Parathyroid adenoma (tissue), 2 donors: ENCODE measurements around the gene EXOC6.
"Not testable (repeated sequence)": the region's sequence is repeated elsewhere in the genome, so short reads cannot be mapped to it uniquely, and the experiment has no call there.

Source experiments
- H2AFZ ChIP-seq: fragments of 300-600 bp; sonication (generic); one replicate; pipeline ENCODE4 v1.7.0; 2017; ENCODE audit warnings: antibody characterized with exemption, mild to moderate bottlenecking
- H3K27ac ChIP-seq: fragments of 300-600 bp; sonication (generic); one replicate; pipeline ENCODE4 v1.7.0; 2017
- H3K27me3 ChIP-seq: fragments of 300-600 bp; sonication (generic); one replicate; pipeline ENCODE4 v1.7.0; 2017; ENCODE audit warnings: low read length; ENCODE audit not compliant: control insufficient read depth, insufficient read depth
- H3K36me3 ChIP-seq: fragments of 300-600 bp; sonication (generic); one replicate; pipeline ENCODE4 v1.7.0; 2017; ENCODE audit warnings: low read length; ENCODE audit not compliant: control insufficient read depth, insufficient read depth
- H3K4me1 ChIP-seq: fragments of 300-600 bp; sonication (generic); one replicate; pipeline ENCODE4 v1.7.0; 2017; ENCODE audit warnings: control low read depth
- H3K4me2 ChIP-seq: fragments of 300-600 bp; sonication (generic); one replicate; pipeline ENCODE4 v1.7.0; 2017; ENCODE audit warnings: low read length
- H3K4me3 ChIP-seq: fragments of 300-600 bp; sonication (generic); one replicate; pipeline ENCODE4 v1.7.0; 2017; ENCODE audit warnings: low read depth, low read length
- H3K79me2 ChIP-seq: fragments of 300-600 bp; sonication (generic); one replicate; pipeline ENCODE4 v1.7.0; 2017; ENCODE audit warnings: control low read depth
- H3K9ac ChIP-seq: fragments of 300-600 bp; sonication (generic); one replicate; pipeline ENCODE4 v1.7.0; 2017; ENCODE audit warnings: mild to moderate bottlenecking
- H3K9me3 ChIP-seq: fragments of 300-600 bp; sonication (generic); one replicate; pipeline ENCODE4 v1.7.0; 2017; ENCODE audit warnings: low read length; ENCODE audit not compliant: control insufficient read depth
- CTCF ChIP-seq: fragments of 300-600 bp; sonication (generic); IDR thresholded peaks from one replicate; pipeline ENCODE4 v1.7.0; 2017; ENCODE audit warnings: antibody characterized with exemption, mild to moderate bottlenecking
- donor health status: primary hyperparathyroidism.

Gene EXOC6

GRCh38 chr10:92907280-92907679 is 59.0 kb downstream of the EXOC6 start:
- Histone ChIP-seq H3K36me3 (no peaks in the 10 kb centered on the region), H3K27ac (no peak overlapping the region), H3K27me3 (no peaks in the 10 kb centered on the region), H3K79me2 (no peaks in the 10 kb centered on the region), H3K4me2 (no peak overlapping the region), H3K9me3 (no peaks in the 10 kb centered on the region), H3K4me1 (no peaks in the 10 kb centered on the region), H3K4me3 (no peak overlapping the region), H2AFZ (no peak overlapping the region), H3K9ac (no peak overlapping the region)
- TF ChIP-seq CTCF: no peak

- not testable (repeated sequence) for H2AFZ ChIP-seq, H3K4me2 ChIP-seq, H3K27me3 ChIP-seq, H3K79me2 ChIP-seq, H3K9me3 ChIP-seq, H3K27ac ChIP-seq, H3K4me1 ChIP-seq, H3K4me3 ChIP-seq, H3K9ac ChIP-seq, H3K36me3 ChIP-seq
Measured at GRCh38 chr10:92912631-92913030, 64.3 kb downstream of the EXOC6 start.

- no peaks in the 10 kb centered on the region for H3K27me3 ChIP-seq
- H2AFZ ChIP-seq: no peak overlapping the region
- no peaks in the 10 kb centered on the region for H3K4me1 ChIP-seq
- H3K9ac ChIP-seq: no peak overlapping the region
- H3K27ac ChIP-seq: no peak overlapping the region
- no peaks in the 10 kb centered on the region for H3K36me3 ChIP-seq
- H3K79me2 ChIP-seq: no peaks in the 10 kb centered on the region
- TF ChIP-seq CTCF: no peak
- no peaks in the 10 kb centered on the region for H3K9me3 ChIP-seq
- no peak overlapping the region for H3K4me2 ChIP-seq
- H3K4me3 ChIP-seq: no peak overlapping the region
Measured at GRCh38 chr10:92913973-92914372, 65.7 kb downstream of the EXOC6 start.

- Histone ChIP-seq H3K27me3 (no peaks in the 10 kb centered on the region), H3K79me2 (no peaks in the 10 kb centered on the region), H2AFZ (no peak overlapping the region), H3K27ac (no peak overlapping the region), H3K4me1 (no peaks in the 10 kb centered on the region), H3K4me2 (no peak overlapping the region), H3K36me3 (no peaks in the 10 kb centered on the region), H3K9ac (no peak overlapping the region), H3K9me3 (no peaks in the 10 kb centered on the region), H3K4me3 (no peak overlapping the region)
- peak; percentile 64 for TF ChIP-seq CTCF
Measured at GRCh38 chr10:92914478-92915325, 66.4 kb downstream of the EXOC6 start.

GRCh38 chr10:92915892-92916291 is 67.6 kb downstream of the EXOC6 start:
- no peaks in the 10 kb centered on the region for H3K27me3 ChIP-seq
- H3K4me2 ChIP-seq: no peak overlapping the region
- H2AFZ ChIP-seq: no peak overlapping the region
- H3K79me2 ChIP-seq: no peaks in the 10 kb centered on the region
- no peak for TF ChIP-seq CTCF
- no peaks in the 10 kb centered on the region for H3K4me1 ChIP-seq
- H3K4me3 ChIP-seq: no peak overlapping the region
- H3K27ac ChIP-seq: no peak overlapping the region
- H3K9ac ChIP-seq: no peak overlapping the region
- H3K9me3 ChIP-seq: peaks cover 5% of the 10 kb centered on the region
- no peaks in the 10 kb centered on the region for H3K36me3 ChIP-seq
